Activated CD8-positive, alpha-beta memory T cell treated with anti-CD3 and anti-CD28 coated beads, Interleukin-2, amount 50 U/mL, for 24 hours (primary cell): ENCODE results near the gene ETV5.

Experiments
- DNase-seq: peaks from one replicate; pipeline ENCODE4 v3.0.0-alpha.2; 2020; ENCODE audit errors: extremely low read depth

ETV5 gene

GRCh38 chr3:186095561-186096081 is 13.3 kb downstream of the ETV5 start:
- DNase-seq = no peak

- DNase-seq = no peak
Observed at GRCh38 chr3:186094696-186095425, 14.0 kb downstream of the ETV5 start.

- no peak for DNase-seq
Observed at GRCh38 chr3:186094271-186094670, 14.6 kb downstream of the ETV5 start.

GRCh38 chr3:186093271-186093900 is 15.5 kb downstream of the ETV5 start:
- DNase-seq = no peak

- no peak for DNase-seq
Observed at GRCh38 chr3:186092360-186093070, 16.4 kb downstream of the ETV5 start.

- DNase-seq = no peak
Observed at GRCh38 chr3:186090901-186091300, 18.0 kb downstream of the ETV5 start.

- DNase-seq = no peak
Observed at GRCh38 chr3:186088335-186088734, 20.6 kb downstream of the ETV5 start.

- no peak for DNase-seq
Observed at GRCh38 chr3:186084264-186084663, 24.6 kb downstream of the ETV5 start.

- DNase-seq = no peak
Observed at GRCh38 chr3:186083746-186084145, 25.1 kb downstream of the ETV5 start.

- no peak for DNase-seq
Observed at GRCh38 chr3:186082150-186082549, 26.7 kb downstream of the ETV5 start.

- DNase-seq = no peak
Observed at GRCh38 chr3:186081678-186082077, 27.2 kb downstream of the ETV5 start.

GRCh38 chr3:186080849-186081438 is 27.9 kb downstream of the ETV5 start:
- DNase-seq = no peak

GRCh38 chr3:186079925-186080324 is 29.0 kb downstream of the ETV5 start:
- DNase-seq = no peak

GRCh38 chr3:186077466-186077865 is 31.4 kb downstream of the ETV5 start:
- DNase-seq = no peak

- DNase-seq = no peak
Observed at GRCh38 chr3:186075931-186076567, 32.8 kb downstream of the ETV5 start.

GRCh38 chr3:186075489-186075888 is 33.4 kb downstream of the ETV5 start:
- DNase-seq = no peak

GRCh38 chr3:186073641-186074040 is 35.2 kb downstream of the ETV5 start:
- DNase-seq = no peak

GRCh38 chr3:186070996-186071395 is 37.9 kb downstream of the ETV5 start:
- no peak for DNase-seq

GRCh38 chr3:186070550-186070949 is 38.3 kb downstream of the ETV5 start:
- DNase-seq = no peak

- DNase-seq = no peak
Observed at GRCh38 chr3:186070133-186070532, 38.8 kb downstream of the ETV5 start.

- DNase-seq = no peak
Observed at GRCh38 chr3:186069199-186069598, 39.7 kb downstream of the ETV5 start.

- DNase-seq = no peak
Observed at GRCh38 chr3:186068243-186068552, 40.7 kb downstream of the ETV5 start.
